HG02642 (cell line): ENCODE measurements around the gene SOX5.

Experiments used
- ATAC-seq: cut with Tn5 transposase; IDR thresholded peaks from one replicate; pipeline ENCODE4 v1.9.1; 2021; ENCODE audit warnings: mild to moderate bottlenecking; ENCODE audit not compliant: unreplicated experiment, poor library complexity

The SOX5 gene

GRCh38 chr12:23704992-23705943 lies 244.2 kb downstream of the SOX5 start:
- ATAC-seq: no peak

- no peak for ATAC-seq
These were observed 246.4 kb downstream of the SOX5 start for GRCh38 chr12:23703051-23703450.

- no peak for ATAC-seq
These were observed 250.4 kb downstream of the SOX5 start for GRCh38 chr12:23699031-23699430.

- no peak for ATAC-seq
These were observed 254.6 kb downstream of the SOX5 start for GRCh38 chr12:23694920-23695319.

- ATAC-seq: no peak
These were observed 255.2 kb downstream of the SOX5 start for GRCh38 chr12:23694307-23694706.

GRCh38 chr12:23687947-23688346 lies 261.5 kb downstream of the SOX5 start:
- no peak for ATAC-seq

- ATAC-seq: no peak
These were observed 263.4 kb downstream of the SOX5 start for GRCh38 chr12:23686095-23686494.

- no peak for ATAC-seq
These were observed 265.3 kb downstream of the SOX5 start for GRCh38 chr12:23684121-23684520.

- no peak for ATAC-seq
These were observed 268.2 kb downstream of the SOX5 start for GRCh38 chr12:23681237-23681636.

GRCh38 chr12:23674064-23674463 lies 275.4 kb downstream of the SOX5 start:
- ATAC-seq: no peak

GRCh38 chr12:23671881-23672280 lies 277.6 kb downstream of the SOX5 start:
- ATAC-seq: no peak

GRCh38 chr12:23670684-23671083 lies 278.8 kb downstream of the SOX5 start:
- ATAC-seq: no peak

GRCh38 chr12:23669691-23670090 lies 279.8 kb downstream of the SOX5 start:
- ATAC-seq: no peak

- ATAC-seq: no peak
These were observed 282.6 kb downstream of the SOX5 start for GRCh38 chr12:23666866-23667265.

GRCh38 chr12:23662966-23663365 lies 286.5 kb downstream of the SOX5 start:
- ATAC-seq: no peak

- ATAC-seq: no peak
These were observed 290.3 kb downstream of the SOX5 start for GRCh38 chr12:23659131-23659530.

GRCh38 chr12:23657598-23657997 lies 291.9 kb downstream of the SOX5 start:
- ATAC-seq: no peak

- no peak for ATAC-seq
These were observed 293.6 kb downstream of the SOX5 start for GRCh38 chr12:23655884-23656283.

- no peak for ATAC-seq
These were observed 294.4 kb downstream of the SOX5 start for GRCh38 chr12:23655112-23655511.

- no peak for ATAC-seq
These were observed 300.9 kb downstream of the SOX5 start for GRCh38 chr12:23648546-23648945.

- ATAC-seq: no peak
These were observed 308.7 kb downstream of the SOX5 start for GRCh38 chr12:23640754-23641153.

GRCh38 chr12:23634344-23634743 lies 315.1 kb downstream of the SOX5 start:
- no peak for ATAC-seq
